Stimulated activated CD8-positive, alpha-beta memory T cell treated with anti-CD3 and anti-CD28 coated beads, Interleukin-4, amount 100 ng/mL, for 48 hours (primary cell): ENCODE results near the gene SYNJ2.

Experiments
- DNase-seq: peaks from one replicate; pipeline ENCODE4 v3.0.0-alpha.2; 2020

SYNJ2 gene

GRCh38 chr6:158044525-158044888, 62.8 kb downstream of the SYNJ2 start:
- no peak for DNase-seq

GRCh38 chr6:158046201-158047126, 64.8 kb downstream of the SYNJ2 start:
- no peak for DNase-seq

- peak; percentile 84 for DNase-seq
Observed at GRCh38 chr6:158047127-158047518, 65.5 kb downstream of the SYNJ2 start.

- DNase-seq: no peak
Observed at GRCh38 chr6:158047563-158048323, 66.1 kb downstream of the SYNJ2 start.

GRCh38 chr6:158048589-158048988, 66.9 kb downstream of the SYNJ2 start:
- no peak for DNase-seq

- no peak for DNase-seq
Observed at GRCh38 chr6:158049055-158050028, 67.7 kb downstream of the SYNJ2 start.

- no peak for DNase-seq
Observed at GRCh38 chr6:158050107-158050735, 68.6 kb downstream of the SYNJ2 start.

- no peak for DNase-seq
Observed at GRCh38 chr6:158050955-158051354, 69.3 kb downstream of the SYNJ2 start.

GRCh38 chr6:158051968-158052367, 70.3 kb downstream of the SYNJ2 start:
- no peak for DNase-seq

- DNase-seq: no peak
Observed at GRCh38 chr6:158053377-158054313, 72.0 kb downstream of the SYNJ2 start.

GRCh38 chr6:158056355-158056754, 74.7 kb downstream of the SYNJ2 start:
- no peak for DNase-seq

- no peak for DNase-seq
Observed at GRCh38 chr6:158056804-158057203, 75.1 kb downstream of the SYNJ2 start.

- peak; percentile 60 for DNase-seq
Observed at GRCh38 chr6:158057213-158057987, 75.7 kb downstream of the SYNJ2 start.

GRCh38 chr6:158058171-158058651, 76.5 kb downstream of the SYNJ2 start:
- no peak for DNase-seq

- DNase-seq: no peak
Observed at GRCh38 chr6:158059108-158059507, 77.4 kb downstream of the SYNJ2 start.

- DNase-seq: no peak
Observed at GRCh38 chr6:158060455-158061360, 79.0 kb downstream of the SYNJ2 start.

GRCh38 chr6:158061361-158061708, 79.7 kb downstream of the SYNJ2 start:
- DNase-seq: no peak

GRCh38 chr6:158061709-158062461, 80.2 kb downstream of the SYNJ2 start:
- DNase-seq: no peak
